H9 (cell line): ENCODE measurements around the gene SEC14L5. TPM values are rescaled to one million over a fixed set of nuclear protein-coding genes. Genes with fewer than 3 reads are reported as not detected.

ENCODE experiments used
- DNase-seq: peaks from one replicate; pipeline ENCODE4 v3.0.0-alpha.2; 2017
- H2AFZ ChIP-seq: one replicate; pipeline ENCODE4 v1.6.1; 2013; ENCODE audit warnings: mild to moderate bottlenecking, low read length, control low read depth, moderate library complexity
- H2AK5ac ChIP-seq: 2 replicates; pipeline ENCODE4 v1.6.1; 2013; ENCODE audit warnings: low read length, control low read depth, mixed read lengths; ENCODE audit not compliant: insufficient read length
- H2BK120ac ChIP-seq: one replicate; pipeline ENCODE4 v1.6.1; 2013; ENCODE audit warnings: low read depth, mild to moderate bottlenecking, low read length, control low read depth, inconsistent platforms; ENCODE audit not compliant: poor library complexity, severe bottlenecking
- H2BK12ac ChIP-seq: 2 replicates; pipeline ENCODE4 v1.6.1; 2013; ENCODE audit warnings: low read length, control low read depth, mixed read lengths, low read depth; ENCODE audit not compliant: insufficient read length
- H2BK15ac ChIP-seq: 2 replicates; pipeline ENCODE4 v1.6.1; 2013; ENCODE audit warnings: low read depth, low read length, control low read depth
- H2BK20ac ChIP-seq: one replicate; pipeline ENCODE4 v1.6.1; 2013; ENCODE audit warnings: low read depth, mild to moderate bottlenecking, low read length, control low read depth, inconsistent platforms; ENCODE audit not compliant: poor library complexity, severe bottlenecking
- H2BK5ac ChIP-seq: 2 replicates; pipeline ENCODE4 v1.6.1; 2013; ENCODE audit warnings: low read length, control low read depth, mixed read lengths; ENCODE audit not compliant: insufficient read length
- H3K14ac ChIP-seq: 2 replicates; pipeline ENCODE4 v1.6.1; 2013; ENCODE audit warnings: low read length, control low read depth; ENCODE audit not compliant: insufficient read depth
- H3K18ac ChIP-seq: 2 replicates; pipeline ENCODE4 v1.6.1; 2013; ENCODE audit warnings: low read depth, mild to moderate bottlenecking, mixed read lengths, low read length, control low read depth; ENCODE audit not compliant: insufficient read length
- H3K23ac ChIP-seq: 2 replicates; pipeline ENCODE4 v1.6.1; 2013; ENCODE audit warnings: low read length, control low read depth, mixed read lengths, low read depth; ENCODE audit not compliant: insufficient read length
- H3K23me2 ChIP-seq: 2 replicates; pipeline ENCODE4 v1.6.1; 2013; ENCODE audit warnings: low read depth, mild to moderate bottlenecking, mixed read lengths, low read length, control low read depth; ENCODE audit not compliant: insufficient read length, poor library complexity, severe bottlenecking
- H3K27ac ChIP-seq: 2 replicates; pipeline ENCODE4 v1.5.1; 2013; ENCODE audit warnings: low read length, control low read depth, mixed read lengths, low read depth; ENCODE audit not compliant: insufficient read length
- H3K27me3 ChIP-seq: 2 replicates; pipeline ENCODE4 v1.6.1; 2013; ENCODE audit warnings: low read length, control low read depth, inconsistent platforms; ENCODE audit not compliant: insufficient read depth
- H3K4ac ChIP-seq: 2 replicates; pipeline ENCODE4 v1.6.1; 2013; ENCODE audit warnings: low read depth, mild to moderate bottlenecking, control low read depth, inconsistent platforms, low read length, moderate library complexity
- H3K4me1 ChIP-seq: 2 replicates; pipeline ENCODE4 v1.6.1; 2013; ENCODE audit warnings: low read length, control low read depth, inconsistent platforms; ENCODE audit not compliant: insufficient read depth
- H3K4me2 ChIP-seq: 2 replicates; pipeline ENCODE4 v1.6.1; 2013; ENCODE audit warnings: low read length, control low read depth, mixed read lengths; ENCODE audit not compliant: insufficient read length, insufficient read depth
- H3K56ac ChIP-seq: 2 replicates; pipeline ENCODE4 v1.6.1; 2013; ENCODE audit warnings: low read depth, mild to moderate bottlenecking, mixed read lengths, low read length, control low read depth; ENCODE audit not compliant: insufficient read length
- H3K79me1 ChIP-seq: 2 replicates; pipeline ENCODE4 v1.6.1; 2013; ENCODE audit warnings: low read depth, mild to moderate bottlenecking, moderate library complexity, low read length, control low read depth, inconsistent platforms; ENCODE audit not compliant: insufficient read depth, poor library complexity, severe bottlenecking
- H3K79me2 ChIP-seq: 2 replicates; pipeline ENCODE4 v1.6.1; 2013; ENCODE audit warnings: low read length, control low read depth, inconsistent platforms; ENCODE audit not compliant: insufficient read depth
- H3K9ac ChIP-seq: 2 replicates; pipeline ENCODE4 v1.6.1; 2013; ENCODE audit warnings: low read length, control low read depth, mixed read lengths; ENCODE audit not compliant: insufficient read length; ENCODE audit errors: extremely low read depth
- H3K9me3 ChIP-seq: one replicate; pipeline ENCODE4 v1.6.1; 2013; ENCODE audit warnings: low read depth, low read length, inconsistent platforms; ENCODE audit not compliant: control insufficient read depth
- H3T11ph ChIP-seq: one replicate; pipeline ENCODE4 v1.6.1; 2013; ENCODE audit warnings: mild to moderate bottlenecking, low read length, control low read depth, inconsistent platforms
- H4K20me1 ChIP-seq: one replicate; pipeline ENCODE4 v1.6.1; 2013; ENCODE audit not compliant: control insufficient read depth, insufficient read length, insufficient read depth
- H4K5ac ChIP-seq: 2 replicates; pipeline ENCODE4 v1.6.1; 2013; ENCODE audit warnings: low read depth, mild to moderate bottlenecking, mixed read lengths, low read length, control low read depth; ENCODE audit not compliant: insufficient read length
- H4K8ac ChIP-seq: replicated peaks from 2 replicates; pipeline ENCODE4 v1.6.1; 2013; ENCODE audit warnings: low read length, control low read depth, mixed read lengths, low read depth; ENCODE audit not compliant: insufficient read length
- H4K91ac ChIP-seq: 2 replicates; pipeline ENCODE4 v1.6.1; 2013; ENCODE audit warnings: low read depth, mild to moderate bottlenecking, moderate library complexity, mixed read lengths, low read length, control low read depth; ENCODE audit not compliant: insufficient read length
- H3K27ac Mint-ChIP-seq, 3 experiments: 2 replicates in 2 of 3; 3 replicates in 1 of 3; pipeline ENCODE4 v1.8.0; 2020 to 2021; ENCODE audit warnings: mixed read lengths in 3 of 3, mild to moderate bottlenecking in 1 of 3, moderate library complexity in 1 of 3
- H3K27me3 Mint-ChIP-seq: 2 replicates; pipeline ENCODE4 v1.8.0; 2021; ENCODE audit warnings: low read depth, mild to moderate bottlenecking, moderate library complexity, mixed read lengths
- H3K36me3 Mint-ChIP-seq, 3 experiments: 2 replicates in 2 of 3; 3 replicates in 1 of 3; pipeline ENCODE4 v1.8.0; 2020 to 2021; ENCODE audit warnings: low read depth in 3 of 3, mixed read lengths in 3 of 3; ENCODE audit not compliant: insufficient read depth in 1 of 3
- H3K4me1 Mint-ChIP-seq, 2 experiments: 2 replicates each; pipeline ENCODE4 v1.8.0; 2020; ENCODE audit warnings: mixed read lengths in 2 of 2
- H3K4me3 Mint-ChIP-seq, 2 experiments: 2 replicates in 1 of 2; 3 replicates in 1 of 2; pipeline ENCODE4 v1.8.0; 2020 to 2021; ENCODE audit warnings: mild to moderate bottlenecking in 2 of 2, mixed read lengths in 2 of 2, moderate library complexity in 1 of 2
- H3K9me3 Mint-ChIP-seq, 2 experiments: 2 replicates in 1 of 2; 3 replicates in 1 of 2; pipeline ENCODE4 v1.8.0; 2020; ENCODE audit warnings: mild to moderate bottlenecking in 2 of 2, mixed read lengths in 2 of 2, moderate library complexity in 1 of 2
- WGBS: extraction: QIAGEN DNeasy Blood & Tissue Kit; methylation state at CpG from one replicate; pipeline ENCODE4 v1.1.7; 2013; ENCODE audit warnings: missing lambda C conversion rate, low lambda C conversion rate, mixed read lengths; ENCODE audit not compliant: insufficient read length; ENCODE audit errors: extremely low coverage; 5-methylcytosine and 5-hydroxymethylcytosine counted together
- total RNA-seq: library from RNA; stranded (reverse); gene quantifications from 2 replicates; pipeline ENCODE4 v1.2.1, GENCODE V29; 2021
- TF ChIP-seq, protein P1 (sequence below): fragments of 200-600 bp; sonication (generic); conservative IDR thresholded peaks from 3 replicates; pipeline ENCODE4 v1.8.0; 2021; ENCODE audit warnings: antibody characterized with exemption, mild to moderate bottlenecking

The SEC14L5 gene
- total RNA-seq, 1 experiment from 2014 or later: 4.1 TPM

DNA sequence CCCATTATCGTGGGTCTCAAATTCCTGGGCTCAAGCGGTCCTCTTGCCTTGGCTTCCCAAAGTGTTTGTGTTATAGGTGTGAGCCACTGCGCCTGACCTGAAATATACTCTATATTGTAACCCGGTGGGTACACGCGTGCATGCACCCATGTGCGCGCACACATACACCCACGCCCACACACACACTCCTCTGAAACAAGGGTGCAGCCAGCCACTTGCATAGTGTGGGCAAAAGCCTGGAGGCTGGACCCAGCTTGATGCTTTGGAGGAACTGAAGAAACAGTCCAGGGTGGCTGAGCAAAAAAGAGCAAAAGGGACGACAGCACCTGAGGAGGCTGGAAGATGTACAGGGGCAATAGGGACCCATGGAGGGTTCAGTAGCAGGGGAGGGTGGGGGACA lies 45.7 kb downstream of the SEC14L5 start:
- Histone ChIP-seq H3K18ac (no peak overlapping the region), H3K4me1 (no peaks in the 10 kb centered on the region), H2BK15ac (no peak overlapping the region), H3K23ac (no peak overlapping the region), H3K4me2 (no peak overlapping the region), H2BK12ac (no peak overlapping the region), H3K79me2 (no peaks in the 10 kb centered on the region), H3T11ph (no peak overlapping the region), H3K9me3 (no peaks in the 10 kb centered on the region), H3K14ac (no peak overlapping the region), H3K27me3 (no peaks in the 10 kb centered on the region), H4K8ac (no peak overlapping the region), H4K20me1 (no peaks in the 10 kb centered on the region), H3K56ac (no peak overlapping the region), H4K5ac (no peak overlapping the region), H3K27ac (no peak overlapping the region), H2AFZ (no peak overlapping the region), H3K4ac (no peak overlapping the region), H3K23me2 (no peaks in the 10 kb centered on the region), H2BK5ac (no peak overlapping the region), H2BK120ac (no peak overlapping the region), H2BK20ac (no peak overlapping the region), H3K9ac (no peak overlapping the region), H3K79me1 (no peaks in the 10 kb centered on the region), H2AK5ac (no peak overlapping the region), H4K91ac (no peak overlapping the region)
- no peaks in the 10 kb centered on the region for H3K9me3 Mint-ChIP-seq
- no peak overlapping the region for H3K27ac Mint-ChIP-seq
- WGBS: no CpG with 5 or more reads among the region's 10 CpGs
- no peaks in the 10 kb centered on the region for H3K4me1 Mint-ChIP-seq
- H3K27me3 Mint-ChIP-seq: peaks cover 3% of the 10 kb centered on the region; the same call in 1 of the 2 replicates
- DNase-seq: no peak
- no peak overlapping the region; a peak in 1 of 5 replicates for H3K4me3 Mint-ChIP-seq
- H3K36me3 Mint-ChIP-seq: no peaks in the 10 kb centered on the region
- TF ChIP-seq, protein P1, sequence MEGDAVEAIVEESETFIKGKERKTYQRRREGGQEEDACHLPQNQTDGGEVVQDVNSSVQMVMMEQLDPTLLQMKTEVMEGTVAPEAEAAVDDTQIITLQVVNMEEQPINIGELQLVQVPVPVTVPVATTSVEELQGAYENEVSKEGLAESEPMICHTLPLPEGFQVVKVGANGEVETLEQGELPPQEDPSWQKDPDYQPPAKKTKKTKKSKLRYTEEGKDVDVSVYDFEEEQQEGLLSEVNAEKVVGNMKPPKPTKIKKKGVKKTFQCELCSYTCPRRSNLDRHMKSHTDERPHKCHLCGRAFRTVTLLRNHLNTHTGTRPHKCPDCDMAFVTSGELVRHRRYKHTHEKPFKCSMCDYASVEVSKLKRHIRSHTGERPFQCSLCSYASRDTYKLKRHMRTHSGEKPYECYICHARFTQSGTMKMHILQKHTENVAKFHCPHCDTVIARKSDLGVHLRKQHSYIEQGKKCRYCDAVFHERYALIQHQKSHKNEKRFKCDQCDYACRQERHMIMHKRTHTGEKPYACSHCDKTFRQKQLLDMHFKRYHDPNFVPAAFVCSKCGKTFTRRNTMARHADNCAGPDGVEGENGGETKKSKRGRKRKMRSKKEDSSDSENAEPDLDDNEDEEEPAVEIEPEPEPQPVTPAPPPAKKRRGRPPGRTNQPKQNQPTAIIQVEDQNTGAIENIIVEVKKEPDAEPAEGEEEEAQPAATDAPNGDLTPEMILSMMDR: no peak
